GM13977 (cell line): Measurements from ENCODE around the gene CUL9.
"Not testable (repeated sequence)": the region's sequence is repeated elsewhere in the genome, so short reads cannot be mapped to it uniquely, and the experiment has no call there.

Experiments
- DNase-seq: peaks from one replicate; pipeline ENCODE4 v3.0.0; 2012; ENCODE audit warnings: low spot score
- in situ Hi-C: fragments of 300-500 bp; cut with MboI; formaldehyde crosslinking; loops from one replicate; pipeline ENCODE4 v1.12.0; 2022; ENCODE audit warnings: low sequenced_read_pairs, low pct_unique_long_range_greater_than_20kb, mixed read lengths, inconsistent platforms; ENCODE audit not compliant: unreplicated experiment
- TF ChIP-seq, protein P1 (sequence below): IDR thresholded peaks from 2 replicates; pipeline ENCODE4 v1.5.1; 2012; ENCODE audit warnings: mild to moderate bottlenecking, control low read depth; ENCODE audit not compliant: insufficient read depth; ENCODE audit errors: extremely low read depth, missing control alignments

The CUL9 gene

DNA sequence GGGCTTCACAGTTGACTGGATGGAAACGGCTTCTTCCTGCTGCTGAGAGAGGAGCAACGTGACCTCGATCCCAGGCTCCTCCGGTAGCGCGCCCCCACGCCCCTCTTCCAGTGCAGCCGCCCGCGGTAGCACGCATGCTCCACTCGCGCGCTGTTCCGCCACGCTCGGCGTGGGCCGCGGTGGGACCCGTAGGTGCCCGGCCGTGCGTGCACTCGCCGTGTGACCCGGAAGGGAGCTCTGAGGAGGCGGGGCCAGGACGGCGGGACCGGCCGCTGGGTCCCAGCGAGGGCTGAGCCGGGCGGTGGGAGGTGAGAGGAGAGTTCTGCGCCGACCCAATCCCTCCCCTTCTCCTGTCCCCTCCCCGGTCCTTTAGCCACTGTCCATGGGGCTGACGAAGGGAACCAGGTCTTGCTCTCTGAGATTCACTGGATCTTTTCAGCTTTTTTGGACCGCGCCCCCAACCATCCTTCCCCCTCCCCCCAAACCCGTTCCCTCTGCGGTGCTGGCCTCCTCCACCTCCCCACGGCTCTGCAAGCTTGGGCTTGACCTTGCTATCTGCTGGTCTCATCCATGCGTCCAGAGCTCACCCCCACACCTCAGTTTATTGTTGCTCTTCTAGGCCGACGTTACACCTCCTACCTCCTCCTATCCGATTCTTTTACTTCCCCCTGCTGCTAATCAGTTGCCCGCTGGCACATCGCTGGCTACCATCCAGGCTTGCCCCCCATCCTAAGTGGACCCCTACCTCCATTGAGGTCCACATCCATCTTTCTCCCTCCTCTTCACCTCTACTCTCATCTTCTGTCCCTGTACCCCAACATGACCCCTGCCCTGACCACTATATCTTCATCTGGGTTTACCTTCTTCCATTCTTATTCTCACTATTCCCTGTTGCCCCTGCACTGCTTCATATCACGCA is at the start of gene CUL9:
Gene CUL9 (plus strand): TSS at position 255 of the 919 bp plus-strand sequence. CDS start 2,115 bp downstream, outside the sequence.
- DNase-seq = peak; percentile 91
- TF ChIP-seq, protein P1, sequence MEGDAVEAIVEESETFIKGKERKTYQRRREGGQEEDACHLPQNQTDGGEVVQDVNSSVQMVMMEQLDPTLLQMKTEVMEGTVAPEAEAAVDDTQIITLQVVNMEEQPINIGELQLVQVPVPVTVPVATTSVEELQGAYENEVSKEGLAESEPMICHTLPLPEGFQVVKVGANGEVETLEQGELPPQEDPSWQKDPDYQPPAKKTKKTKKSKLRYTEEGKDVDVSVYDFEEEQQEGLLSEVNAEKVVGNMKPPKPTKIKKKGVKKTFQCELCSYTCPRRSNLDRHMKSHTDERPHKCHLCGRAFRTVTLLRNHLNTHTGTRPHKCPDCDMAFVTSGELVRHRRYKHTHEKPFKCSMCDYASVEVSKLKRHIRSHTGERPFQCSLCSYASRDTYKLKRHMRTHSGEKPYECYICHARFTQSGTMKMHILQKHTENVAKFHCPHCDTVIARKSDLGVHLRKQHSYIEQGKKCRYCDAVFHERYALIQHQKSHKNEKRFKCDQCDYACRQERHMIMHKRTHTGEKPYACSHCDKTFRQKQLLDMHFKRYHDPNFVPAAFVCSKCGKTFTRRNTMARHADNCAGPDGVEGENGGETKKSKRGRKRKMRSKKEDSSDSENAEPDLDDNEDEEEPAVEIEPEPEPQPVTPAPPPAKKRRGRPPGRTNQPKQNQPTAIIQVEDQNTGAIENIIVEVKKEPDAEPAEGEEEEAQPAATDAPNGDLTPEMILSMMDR = no peak

DNA sequence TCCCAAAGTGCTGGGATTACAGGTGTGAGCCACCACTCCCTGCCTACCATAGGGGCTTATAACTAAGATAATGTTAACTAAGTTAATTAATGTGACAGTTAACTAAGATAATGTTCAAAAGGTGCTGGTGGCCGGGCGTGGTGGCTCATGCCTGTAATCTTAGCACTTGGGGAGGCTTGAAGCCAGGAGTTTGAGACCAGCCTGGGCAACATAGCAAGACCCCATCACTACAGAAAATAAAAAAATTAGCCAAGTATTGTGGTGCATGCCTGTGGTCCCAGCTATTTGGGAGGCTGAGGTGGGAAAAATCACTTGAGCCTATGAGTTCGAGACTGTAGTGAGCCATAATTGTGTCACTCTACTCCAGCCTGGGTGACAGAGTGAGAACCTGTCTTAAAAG is 43.7 kb upstream of the CUL9 start:
- no peak for DNase-seq
- TF ChIP-seq, protein P1 = no peak
- in situ Hi-C loops = no loop called here

More for the DNA sequence above, at the start of gene CUL9:
- in situ Hi-C loops = no loop called here

DNA sequence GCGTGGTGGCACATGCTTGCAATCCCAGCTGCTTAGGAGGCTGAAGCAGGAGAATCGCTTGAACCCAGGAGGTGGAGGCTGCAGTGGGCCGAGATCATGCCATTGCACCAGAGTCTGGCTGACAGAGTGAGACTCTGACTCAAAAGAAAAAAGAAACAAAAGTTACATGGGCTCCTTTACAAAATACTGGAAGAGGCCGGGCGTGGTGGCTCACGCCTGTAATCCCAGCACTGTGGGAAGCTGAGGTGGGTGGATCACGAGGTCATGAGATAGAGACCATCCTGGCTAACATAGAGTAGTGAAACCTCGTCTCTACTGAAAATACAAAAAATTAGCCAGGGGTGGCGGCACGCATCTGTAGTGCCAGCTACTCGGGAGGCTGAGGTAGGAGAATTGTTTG is 42.0 kb upstream of the CUL9 start:
- in situ Hi-C loops = loop anchor here (10.0 kb wide), 1 partner anchor 235 kb away; no protein-coding TSS in a partner anchor
- DNase-seq = not testable (repeated sequence)

DNA sequence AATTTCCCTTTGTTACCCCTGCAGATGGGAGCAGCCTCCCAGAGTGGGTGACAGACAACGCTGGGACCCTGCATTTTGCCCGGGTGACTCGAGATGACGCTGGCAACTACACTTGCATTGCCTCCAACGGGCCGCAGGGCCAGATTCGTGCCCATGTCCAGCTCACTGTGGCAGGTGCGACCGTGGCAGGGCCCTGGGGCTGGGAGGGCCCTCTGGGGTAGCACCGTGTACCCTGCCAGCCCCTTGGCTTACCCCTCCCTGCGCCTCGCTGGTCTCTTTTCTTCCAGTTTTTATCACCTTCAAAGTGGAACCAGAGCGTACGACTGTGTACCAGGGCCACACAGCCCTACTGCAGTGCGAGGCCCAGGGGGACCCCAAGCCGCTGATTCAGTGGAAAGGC is 40.4 kb upstream of the CUL9 start:
- TF ChIP-seq, protein P1 = no peak
- DNase-seq = no peak
- in situ Hi-C loops = loop anchor here (10.0 kb wide), 1 partner anchor 237 kb away; no protein-coding TSS in a partner anchor

DNA sequence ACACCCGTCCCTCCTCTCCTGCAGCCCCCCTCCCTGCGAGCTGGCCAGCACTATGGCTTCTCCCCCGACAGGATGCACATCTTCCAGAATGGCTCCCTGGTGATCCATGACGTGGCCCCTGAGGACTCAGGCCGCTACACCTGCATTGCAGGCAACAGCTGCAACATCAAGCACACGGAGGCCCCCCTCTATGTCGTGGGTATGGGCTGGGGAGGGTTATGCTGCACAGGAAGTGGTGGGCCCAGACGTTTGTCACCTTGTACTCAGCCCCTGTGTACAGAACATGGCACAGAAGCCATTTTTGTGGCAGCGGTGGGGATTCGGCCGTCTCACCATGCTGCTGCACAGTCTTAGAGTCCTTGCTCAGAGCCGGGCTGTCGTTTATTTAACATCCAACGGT is 39.9 kb upstream of the CUL9 start:
- TF ChIP-seq, protein P1 = no peak
- in situ Hi-C loops = loop anchor here (10.0 kb wide), 1 partner anchor 237 kb away; no protein-coding TSS in a partner anchor

DNA sequence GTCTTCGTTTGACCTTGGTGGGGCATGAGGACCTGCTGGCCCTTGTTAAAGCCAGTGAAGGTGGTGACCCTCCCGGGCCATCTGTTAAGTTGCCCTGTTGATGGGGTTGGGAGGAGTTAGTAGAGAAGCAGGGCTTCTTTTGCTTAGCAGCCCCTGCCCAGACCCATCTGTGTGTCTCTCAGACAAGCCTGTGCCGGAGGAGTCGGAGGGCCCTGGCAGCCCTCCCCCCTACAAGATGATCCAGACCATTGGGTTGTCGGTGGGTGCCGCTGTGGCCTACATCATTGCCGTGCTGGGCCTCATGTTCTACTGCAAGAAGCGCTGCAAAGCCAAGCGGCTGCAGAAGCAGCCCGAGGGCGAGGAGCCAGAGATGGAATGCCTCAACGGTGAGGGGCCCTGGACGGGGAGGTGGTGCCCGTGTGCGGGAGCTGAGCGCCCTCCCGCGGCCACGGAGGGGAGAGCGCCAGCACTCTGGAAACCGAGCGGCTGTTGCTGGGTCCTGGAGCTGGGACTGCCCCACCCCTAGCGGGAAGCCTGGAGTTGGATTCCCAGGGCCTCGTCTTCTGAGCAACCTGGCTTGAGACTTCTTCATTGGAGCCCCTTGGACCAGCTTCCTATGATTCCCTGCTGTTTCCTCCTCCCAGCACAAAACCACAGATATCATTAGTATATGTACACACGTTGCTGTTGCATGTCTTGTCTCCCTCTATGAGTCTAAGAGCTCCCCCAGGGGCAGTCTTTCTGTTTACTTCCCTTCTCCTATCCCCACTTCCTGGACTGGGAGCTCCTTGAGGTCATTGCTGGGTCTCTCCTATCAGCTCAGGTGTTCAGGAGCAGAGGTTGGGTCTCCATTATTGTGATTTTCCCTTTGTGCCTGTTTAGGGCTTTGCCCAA is 38.5 kb upstream of the CUL9 start:
- in situ Hi-C loops = loop anchor here (10.0 kb wide), 1 partner anchor 239 kb away; no protein-coding TSS in a partner anchor
- DNase-seq = peak; percentile 92
- TF ChIP-seq, protein P1 = peak; percentile 98

More for the DNA sequence above, 39.9 kb upstream of the CUL9 start:
- no peak for DNase-seq
